ENCODE results near the gene ZNF253. TPM values are rescaled to one million over a fixed set of nuclear protein-coding genes. Genes with fewer than 3 reads are reported as not detected.
A peak's percentile ranks its signal among the peaks of the same experiment; 100 is the strongest.
"Not testable (repeated sequence)": the region's sequence is repeated elsewhere in the genome, so short reads cannot be mapped to it uniquely, and the experiment has no call there.

Gene ZNF253
- total RNA-seq (10 to 100 TPM; 23.8 to 25.8 TPM), polyA plus RNA-seq (1 to 10 TPM; 5.5 to 8.8 TPM)

- POLR2A ChIA-PET (ENCODE audit: partially characterized antibody): interaction anchor here (0.6 to 5.0 kb wide), 36 partner anchors 11 to 1703 kb away, joined by 3 to 132 read pairs (median 4); partner anchors contain the start of genes ATP13A1, GATAD2A, ZNF101 and ZNF14
- H3K36me3 Mint-ChIP-seq: peaks cover 0 to 14% of the 10 kb centered on the region in 2 donors
- intact Hi-C loops (cut with micrococcal nuclease): loop anchor here (1.0 kb wide), 7 partner anchors 34 to 203 kb away; partner anchors contain the start of genes ATP13A1, ZNF101, ZNF14 and ZNF506
- Histone ChIP-seq H3K27me3 (ENCODE audit: insufficient read depth, low read length) (no peaks in the 10 kb centered on the region), H3K36me3 (ENCODE audit: insufficient read depth, low read length) (no peaks in the 10 kb centered on the region), H3K27ac (ENCODE audit: low read depth, low read length) (peak within 1 kb of the TSS; percentile 75), H3K9me3 (ENCODE audit: control insufficient read depth in 1 of 2, low read length in 2 of 2) (no peaks in the 10 kb centered on the region), H3K4me1 (ENCODE audit: insufficient read depth, low read length) (peaks cover 31% of the 10 kb centered on the region), H3K4me3 (ENCODE audit: low read length in 2 of 2) (peak within 1 kb of the TSS; percentile 92)
- peak within 1 kb of the TSS; percentile 99 to 100 (median 100) for H3K4me3 Mint-ChIP-seq
- CTCF ChIA-PET (ENCODE audit: partially characterized antibody): interaction anchor here (0.7 to 1.7 kb wide), 8 partner anchors 10 to 186 kb away, joined by 3 to 6 read pairs (median 3); partner anchors contain the start of genes ZNF506 and ZNF93
- no peaks in the 10 kb centered on the region for H3K9me3 Mint-ChIP-seq
- peaks cover 19 to 51% (median 30%) of the 10 kb centered on the region in 4 donors for H3K4me1 Mint-ChIP-seq
- DNase-seq: peak; percentile 91 to 97 (median 91)
- no peaks in the 10 kb centered on the region for H3K27me3 Mint-ChIP-seq
- peak within 1 kb of the TSS; percentile 98 to 99 (median 98) for H3K27ac Mint-ChIP-seq
Observed at GRCh38 chr19:19865750-19866610, at the start of gene ZNF253. TSS of gene ZNF253 (plus strand) at chr19:19865882. CDS start at chr19:19865997, 115 bp downstream.

- Mint-ChIP-seq H3K9me3 (peaks cover 0 to 31% (median 3%) of the 10 kb centered on the region in 8 donors), H3K4me3 (peak overlapping the region in 5 of 8 donors; percentile 71 to 81 (median 73)), H3K4me1 (peaks cover 30 to 86% (median 59%) of the 10 kb centered on the region in 4 donors), H3K27me3 (no peaks in the 10 kb centered on the region), H3K27ac (peak overlapping the region; percentile 87 to 100 (median 95)), H3K36me3 (peaks cover 59 to 68% of the 10 kb centered on the region in 2 donors)
- ChIA-PET POLR2A (ENCODE audit: partially characterized antibody) (interaction anchor here (0.6 to 1.5 kb wide), 7 partner anchors 40 to 148 kb away, joined by 3 to 9 read pairs (median 4); partner anchors contain the start of genes ZNF101 and ZNF253), CTCF (ENCODE audit: partially characterized antibody) (no interaction called here)
- intact Hi-C loops (cut with micrococcal nuclease): no loop called here
- peaks cover 57% of the 10 kb centered on the region for H3K4me1 ChIP-seq (ENCODE audit: insufficient read depth, low read length)
- peak overlapping the region; percentile 53 for H3K27ac ChIP-seq (ENCODE audit: low read depth, low read length)
- no peaks in the 10 kb centered on the region for H3K27me3 ChIP-seq (ENCODE audit: insufficient read depth, low read length)
- no peaks in the 10 kb centered on the region for H3K9me3 ChIP-seq (ENCODE audit: control insufficient read depth in 1 of 2, low read length in 2 of 2)
- no peak overlapping the region for H3K4me3 ChIP-seq (ENCODE audit: low read length in 2 of 2)
- no peaks in the 10 kb centered on the region for H3K36me3 ChIP-seq (ENCODE audit: insufficient read depth, low read length)
- no peak for DNase-seq
Observed at GRCh38 chr19:19816679-19817078, 49.0 kb upstream of the ZNF253 start.

GRCh38 chr19:19817357-19817756 is 48.3 kb upstream of the ZNF253 start:
- peaks cover 0 to 27% (median 3%) of the 10 kb centered on the region in 8 donors for H3K9me3 Mint-ChIP-seq
- Histone ChIP-seq H3K4me1 (ENCODE audit: insufficient read depth, low read length) (peaks cover 57% of the 10 kb centered on the region), H3K9me3 (ENCODE audit: control insufficient read depth in 1 of 2, low read length in 2 of 2) (no peaks in the 10 kb centered on the region)

GRCh38 chr19:19820774-19821320 is 44.8 kb upstream of the ZNF253 start:
- Histone ChIP-seq H3K4me1 (ENCODE audit: insufficient read depth, low read length) (peaks cover 44% of the 10 kb centered on the region), H3K27ac (ENCODE audit: low read depth, low read length) (peak overlapping the region; percentile 97), H3K9me3 (ENCODE audit: control insufficient read depth in 1 of 2, low read length in 2 of 2) (no peaks in the 10 kb centered on the region), H3K4me3 (ENCODE audit: low read length in 2 of 2) (peak overlapping the region; percentile 69 to 84), H3K36me3 (ENCODE audit: insufficient read depth, low read length) (no peaks in the 10 kb centered on the region), H3K27me3 (ENCODE audit: insufficient read depth, low read length) (no peaks in the 10 kb centered on the region)
- Mint-ChIP-seq H3K36me3 (peaks cover 25 to 39% of the 10 kb centered on the region in 2 donors), H3K27me3 (no peaks in the 10 kb centered on the region), H3K27ac (peak overlapping the region; percentile 100), H3K4me3 (peak overlapping the region; percentile 98 to 100 (median 100)), H3K4me1 (peaks cover 14 to 52% (median 35%) of the 10 kb centered on the region in 4 donors), H3K9me3 (peaks cover 0 to 23% (median 7%) of the 10 kb centered on the region in 8 donors)
- intact Hi-C loops (cut with micrococcal nuclease): loop anchor here (1.0 to 2.0 kb wide), 6 partner anchors 45 to 258 kb away; partner anchors contain the start of genes ATP13A1, ZNF14 and ZNF93
- ChIA-PET CTCF (ENCODE audit: partially characterized antibody) (interaction anchor here (0.7 to 1.8 kb wide), 12 partner anchors 9 to 288 kb away, joined by 3 to 5 read pairs (median 4); partner anchors contain the start of genes ZNF253 and ZNF93), POLR2A (ENCODE audit: partially characterized antibody) (interaction anchor here (0.7 to 5.2 kb wide), 42 partner anchors 11 to 415 kb away, joined by 3 to 135 read pairs (median 4); partner anchors contain the start of genes ATP13A1, GATAD2A, NDUFA13 and PBX4)
- peak in 2 of 5 donors; percentile 2 to 53 for DNase-seq

More at GRCh38 chr19:19817357-19817756, 48.3 kb upstream of the ZNF253 start:
- DNase-seq: peak; percentile 72 to 89 (median 80)
- peaks cover 52 to 63% of the 10 kb centered on the region in 2 donors for H3K36me3 Mint-ChIP-seq
- H3K27ac Mint-ChIP-seq: peak overlapping the region; percentile 87 to 100 (median 95)
- H3K4me3 Mint-ChIP-seq: peak overlapping the region; percentile 55 to 84 (median 76)
- Histone ChIP-seq H3K27me3 (ENCODE audit: insufficient read depth, low read length) (no peaks in the 10 kb centered on the region), H3K36me3 (ENCODE audit: insufficient read depth, low read length) (no peaks in the 10 kb centered on the region), H3K4me3 (ENCODE audit: low read length in 2 of 2) (no peak overlapping the region), H3K27ac (ENCODE audit: low read depth, low read length) (peak overlapping the region; percentile 53)
- no peaks in the 10 kb centered on the region for H3K27me3 Mint-ChIP-seq
- H3K4me1 Mint-ChIP-seq: peaks cover 29 to 79% (median 58%) of the 10 kb centered on the region in 4 donors
- intact Hi-C loops (cut with micrococcal nuclease): no loop called here
- POLR2A ChIA-PET (ENCODE audit: partially characterized antibody): interaction anchor here (0.6 to 1.5 kb wide), 9 partner anchors 28 to 153 kb away, joined by 3 to 9 read pairs (median 4); partner anchors contain the start of genes ZNF101, ZNF253 and ZNF93
- CTCF ChIA-PET (ENCODE audit: partially characterized antibody): interaction anchor here (0.7 kb wide), 1 partner anchor 38 kb away, joined by 3 read pairs; no protein-coding TSS in a partner anchor

GRCh38 chr19:19821366-19821951 is 44.2 kb upstream of the ZNF253 start, which contains the start of gene ZNF506:
TSS of gene ZNF506 (minus strand) at chr19:19821750. CDS start at chr19:19821603, 147 bp downstream.
- peak within 1 kb of the TSS; percentile 97 for H3K27ac ChIP-seq (ENCODE audit: low read depth, low read length)
- H3K4me3 Mint-ChIP-seq: peak within 1 kb of the TSS; percentile 98 to 100 (median 100)
- H3K27me3 ChIP-seq (ENCODE audit: insufficient read depth, low read length): no peaks in the 10 kb centered on the region
- peak within 1 kb of the TSS; percentile 100 for H3K27ac Mint-ChIP-seq
- intact Hi-C loops (cut with micrococcal nuclease): loop anchor here (1.0 to 2.0 kb wide), 6 partner anchors 45 to 258 kb away; partner anchors contain the start of genes ATP13A1, ZNF14 and ZNF93
- H3K9me3 Mint-ChIP-seq: peaks cover 0 to 26% (median 11%) of the 10 kb centered on the region in 8 donors
- H3K36me3 Mint-ChIP-seq: peaks cover 27 to 38% of the 10 kb centered on the region in 2 donors
- peak within 1 kb of the TSS; percentile 69 to 84 for H3K4me3 ChIP-seq (ENCODE audit: low read length in 2 of 2)
- peak; percentile 96 to 98 (median 97) for DNase-seq
- no peaks in the 10 kb centered on the region for H3K36me3 ChIP-seq (ENCODE audit: insufficient read depth, low read length)
- CTCF ChIA-PET (ENCODE audit: partially characterized antibody): interaction anchor here (0.7 to 1.8 kb wide), 14 partner anchors 9 to 289 kb away, joined by 3 to 5 read pairs (median 4); partner anchors contain the start of genes ZNF253 and ZNF93
- no peaks in the 10 kb centered on the region for H3K9me3 ChIP-seq (ENCODE audit: control insufficient read depth in 1 of 2, low read length in 2 of 2)
- H3K4me1 ChIP-seq (ENCODE audit: insufficient read depth, low read length): peaks cover 41% of the 10 kb centered on the region
- H3K27me3 Mint-ChIP-seq: no peaks in the 10 kb centered on the region
- H3K4me1 Mint-ChIP-seq: peaks cover 14 to 50% (median 32%) of the 10 kb centered on the region in 4 donors
- POLR2A ChIA-PET (ENCODE audit: partially characterized antibody): interaction anchor here (0.7 to 5.2 kb wide), 45 partner anchors 11 to 1684 kb away, joined by 3 to 135 read pairs (median 4); partner anchors contain the start of genes ATP13A1, GATAD2A, NDUFA13 and PBX4

GRCh38 chr19:19821976-19822375 is 43.7 kb upstream of the ZNF253 start:
- ChIA-PET CTCF (ENCODE audit: partially characterized antibody) (interaction anchor here (0.6 to 1.8 kb wide), 8 partner anchors 8 to 289 kb away, joined by 3 to 5 read pairs (median 4); partner anchors contain the start of gene ZNF253), POLR2A (ENCODE audit: partially characterized antibody) (interaction anchor here (0.7 to 5.2 kb wide), 39 partner anchors 12 to 1684 kb away, joined by 3 to 135 read pairs (median 4); partner anchors contain the start of genes ATP13A1, GATAD2A, NDUFA13 and PBX4)
- H3K9me3 ChIP-seq (ENCODE audit: control insufficient read depth in 1 of 2, low read length in 2 of 2); H3K36me3 ChIP-seq (ENCODE audit: insufficient read depth, low read length); H3K27me3 Mint-ChIP-seq; H3K27me3 ChIP-seq (ENCODE audit: insufficient read depth, low read length): not testable (repeated sequence)
- Mint-ChIP-seq H3K4me1 (peaks cover 14 to 47% (median 30%) of the 10 kb centered on the region in 4 donors), H3K27ac (peak overlapping the region; percentile 100), H3K4me3 (peak overlapping the region; percentile 98 to 100 (median 100)), H3K36me3 (peaks cover 28 to 37% of the 10 kb centered on the region in 2 donors), H3K9me3 (peaks cover 0 to 31% (median 15%) of the 10 kb centered on the region in 8 donors)
- intact Hi-C loops (cut with micrococcal nuclease): loop anchor here (1.0 to 2.0 kb wide), 6 partner anchors 44 to 259 kb away; partner anchors contain the start of genes ATP13A1, ZNF14 and ZNF93
- Histone ChIP-seq H3K4me1 (ENCODE audit: insufficient read depth, low read length) (peaks cover 36% of the 10 kb centered on the region), H3K27ac (ENCODE audit: low read depth, low read length) (peak overlapping the region; percentile 70), H3K4me3 (ENCODE audit: low read length in 2 of 2) (peak overlapping the region in 1 of 2 donors; percentile 20)
- DNase-seq: peak in 1 of 5 donors; percentile 13

Data from CD4-positive, alpha-beta memory T cell (primary cell).